Esophagus squamous epithelium (tissue), 5 donors: ENCODE measurements around the gene MVB12A. TPM values are rescaled to one million over a fixed set of nuclear protein-coding genes. Genes with fewer than 3 reads are reported as not detected.

Source experiments
- DNase-seq: peaks from one replicate; lab custom pipeline; 2025; lab: John Stamatoyannopoulos, UW
- H3K27ac ChIP-seq, 4 donors: fragments of 200-600 bp; sonication (generic); one replicate each; pipeline ENCODE4 v1.5.1; 2016 to 2019; ENCODE audit warnings: mild to moderate bottlenecking in 1 of 4
- H3K27me3 ChIP-seq, 4 donors: fragments of 200-600 bp; sonication (generic); 1 replicate in 3 of 4; 2 replicates in 1 of 4; pipeline versions ENCODE4 v1.5.1 to v1.6.0; 2017 to 2021; ENCODE audit warnings: antibody characterized with exemption in 1 of 4
- H3K36me3 ChIP-seq, 3 donors: fragments of 200-600 bp; sonication (generic); one replicate each; pipeline ENCODE4 v1.5.1; 2016 to 2019
- H3K4me1 ChIP-seq, 3 donors: fragments of 200-600 bp; sonication (generic); one replicate each; pipeline ENCODE4 v1.5.1; 2017 to 2019
- H3K4me3 ChIP-seq, 4 donors: fragments of 200-600 bp; sonication (generic); 1 replicate in 3 of 4; 2 replicates in 1 of 4; pipeline ENCODE4 v1.5.1; 2016 to 2019; ENCODE audit warnings: mild to moderate bottlenecking in 2 of 4, moderate library complexity in 1 of 4
- H3K9me3 ChIP-seq, 3 donors: fragments of 200-600 bp; sonication (generic); one replicate each; pipeline ENCODE4 v1.5.1; 2016 to 2019
- POLR2A ChIP-seq, 4 donors: fragments of 450-650 bp; IDR thresholded peaks; one replicate each; pipeline ENCODE4 v1.6.1; 2017; ENCODE audit warnings: antibody characterized with exemption in 4 of 4, mild to moderate bottlenecking in 4 of 4, moderate library complexity in 3 of 4
- WGBS, 2 donors: methylation state at CpG; one replicate each; pipeline ENCODE4 v1.1.5; 2018; 5-methylcytosine and 5-hydroxymethylcytosine counted together
- intact Hi-C: fragments of 100-400 bp; cut with DNase I; formaldehyde crosslinking; loops from one replicate; pipeline ENCODE4 v1.15.0; 2022
- total RNA-seq, 4 donors: library from RNA; depleted of rRNA; stranded (reverse); fragments of >200 nt; gene quantifications; one replicate each; pipeline ENCODE4 v1.1.0, GENCODE V29; 2016
- TF ChIP-seq, protein P1 (sequence below), 6 experiments: fragments of 450-650 bp in 4 of 6; fragments of 200-600 bp in 2 of 6; sonication (generic) in 2 of 6; IDR thresholded peaks; one replicate each; pipeline ENCODE4 v1.5.1; 2016 to 2019; ENCODE audit warnings: antibody characterized with exemption in 6 of 6, mild to moderate bottlenecking in 4 of 6, moderate library complexity in 4 of 6
- donor health status: DM: yes; HTN: yes; CAD: no.

MVB12A gene
- total RNA-seq, 4 donors from 2014 or later: 54.0 to 96.3 (median 61.7) TPM

- 11% methylated on average over 10 to 18 of the region's 19 CpGs for WGBS, 2 donors
- DNase-seq: no peak
- no peaks in the 10 kb centered on the region for H3K27me3 ChIP-seq
- intact Hi-C loops: loop anchor here (10.0 kb wide), 1 partner anchor 74 kb away; the partner anchor contains the start of gene CCDC194
- H3K9me3 ChIP-seq: no peaks in the 10 kb centered on the region
- H3K36me3 ChIP-seq: no peaks in the 10 kb centered on the region
- peak overlapping the region; percentile 64 to 95 (median 84) for H3K4me3 ChIP-seq
- TF ChIP-seq, protein P1, sequence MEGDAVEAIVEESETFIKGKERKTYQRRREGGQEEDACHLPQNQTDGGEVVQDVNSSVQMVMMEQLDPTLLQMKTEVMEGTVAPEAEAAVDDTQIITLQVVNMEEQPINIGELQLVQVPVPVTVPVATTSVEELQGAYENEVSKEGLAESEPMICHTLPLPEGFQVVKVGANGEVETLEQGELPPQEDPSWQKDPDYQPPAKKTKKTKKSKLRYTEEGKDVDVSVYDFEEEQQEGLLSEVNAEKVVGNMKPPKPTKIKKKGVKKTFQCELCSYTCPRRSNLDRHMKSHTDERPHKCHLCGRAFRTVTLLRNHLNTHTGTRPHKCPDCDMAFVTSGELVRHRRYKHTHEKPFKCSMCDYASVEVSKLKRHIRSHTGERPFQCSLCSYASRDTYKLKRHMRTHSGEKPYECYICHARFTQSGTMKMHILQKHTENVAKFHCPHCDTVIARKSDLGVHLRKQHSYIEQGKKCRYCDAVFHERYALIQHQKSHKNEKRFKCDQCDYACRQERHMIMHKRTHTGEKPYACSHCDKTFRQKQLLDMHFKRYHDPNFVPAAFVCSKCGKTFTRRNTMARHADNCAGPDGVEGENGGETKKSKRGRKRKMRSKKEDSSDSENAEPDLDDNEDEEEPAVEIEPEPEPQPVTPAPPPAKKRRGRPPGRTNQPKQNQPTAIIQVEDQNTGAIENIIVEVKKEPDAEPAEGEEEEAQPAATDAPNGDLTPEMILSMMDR (IDR thresholded peaks at IDR 0.05): no peak
- TF ChIP-seq POLR2A (IDR thresholded peaks at IDR 0.05): no peak
- peaks cover 10 to 67% (median 26%) of the 10 kb centered on the region in 3 donors for H3K4me1 ChIP-seq
- H3K27ac ChIP-seq: peak overlapping the region; percentile 86 to 95 (median 90)
Observed at GRCh38 chr19:17469092-17469480, 49.2 kb downstream of the MVB12A start.

DNA sequence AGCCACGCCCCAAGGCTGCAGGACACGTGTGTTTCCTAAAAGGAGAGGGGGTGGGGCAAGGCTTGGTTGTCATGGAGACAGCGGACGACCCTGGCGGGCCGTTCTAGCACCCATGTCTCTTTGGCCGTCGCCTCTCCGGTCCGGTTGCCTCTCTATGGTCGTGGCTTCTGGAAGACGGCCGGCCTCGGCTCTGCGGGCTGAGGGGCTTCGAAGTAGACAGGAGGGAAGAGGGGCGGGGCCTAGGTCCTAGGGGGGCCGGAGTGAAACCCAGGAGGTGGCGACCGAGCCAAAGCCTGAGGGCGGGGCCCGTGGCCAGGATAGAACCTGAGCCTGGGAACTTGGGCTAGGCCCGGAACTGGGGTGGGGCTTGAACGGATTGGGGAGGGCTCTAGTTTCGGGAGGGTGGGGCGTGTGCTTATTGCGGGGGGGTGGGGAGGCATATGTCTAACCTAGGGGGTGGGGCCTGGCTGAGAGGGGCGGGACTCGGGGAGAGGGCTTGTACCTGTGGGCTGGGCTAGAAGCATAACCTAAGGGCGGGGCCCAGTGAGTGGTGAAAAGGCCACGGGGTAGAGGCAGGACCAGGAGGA is 49.7 kb downstream of the MVB12A start:
- H3K36me3 ChIP-seq: no peaks in the 10 kb centered on the region
- intact Hi-C loops: loop anchor here (10.0 kb wide), 1 partner anchor 75 kb away; the partner anchor contains the start of gene CCDC194
- TF ChIP-seq, protein P1 (IDR thresholded peaks at IDR 0.05): no peak
- no peak for TF ChIP-seq POLR2A (IDR thresholded peaks at IDR 0.05)
- H3K4me3 ChIP-seq: peak overlapping the region; percentile 64 to 95 (median 84)
- H3K27me3 ChIP-seq: no peaks in the 10 kb centered on the region
- peak overlapping the region; percentile 86 to 95 (median 90) for H3K27ac ChIP-seq
- no peaks in the 10 kb centered on the region for H3K9me3 ChIP-seq
- DNase-seq: peak; percentile 96
- WGBS, 2 donors: 1 to 3% methylated on average over 6 to 14 of the region's 31 CpGs
- H3K4me1 ChIP-seq: peaks cover 10 to 67% (median 26%) of the 10 kb centered on the region in 3 donors

DNA sequence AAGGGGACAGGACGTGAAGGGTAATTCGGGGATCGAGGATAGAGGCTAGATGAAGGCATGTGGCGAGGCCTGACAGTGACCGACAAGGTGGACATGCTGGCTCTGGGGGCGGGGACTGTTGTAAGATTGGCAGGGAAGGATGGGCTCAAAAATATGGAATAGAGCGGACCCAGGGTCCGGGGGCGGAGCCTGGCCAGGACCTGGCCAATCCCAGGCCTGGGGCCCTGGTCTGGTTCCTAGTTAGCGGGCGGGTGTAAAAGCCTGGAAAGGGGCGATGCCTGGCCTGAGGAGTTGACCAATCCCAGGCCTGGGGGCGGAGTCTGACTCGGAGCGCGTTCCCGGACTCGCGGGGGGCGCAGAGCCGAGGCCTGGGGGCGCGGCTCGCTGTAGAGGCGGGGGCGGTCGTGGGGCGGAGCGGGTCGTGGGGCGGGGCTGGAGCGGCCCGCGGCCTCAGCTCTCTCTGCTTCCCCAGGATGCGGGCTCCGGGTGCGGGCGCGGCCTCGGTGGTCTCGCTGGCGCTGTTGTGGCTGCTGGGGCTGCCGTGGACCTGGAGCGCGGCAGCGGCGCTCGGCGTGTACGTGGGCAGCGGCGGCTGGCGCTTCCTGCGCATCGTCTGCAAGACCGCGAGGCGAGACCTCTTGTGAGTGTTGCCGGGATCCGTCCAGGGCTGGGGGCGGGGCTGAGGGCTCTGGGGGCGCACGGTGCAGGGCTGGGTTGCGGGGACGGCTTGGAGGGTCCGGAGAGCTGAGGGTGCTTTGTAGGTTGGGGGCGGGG is 50.4 kb downstream of the MVB12A start, which contains the start of gene SLC27A1:
Gene SLC27A1 (plus strand): TSS at position 457 of the 774 bp plus-strand sequence. CDS start 17 bp downstream, at position 474.
- WGBS, 2 donors: 0 to 1% methylated on average over 10 to 12 of the region's 67 CpGs
- Histone ChIP-seq H3K27ac (peak within 1 kb of the TSS; percentile 86 to 95 (median 90)), H3K36me3 (no peaks in the 10 kb centered on the region), H3K27me3 (no peaks in the 10 kb centered on the region), H3K9me3 (no peaks in the 10 kb centered on the region), H3K4me3 (peak within 1 kb of the TSS; percentile 64 to 95 (median 84)), H3K4me1 (peaks cover 10 to 74% (median 30%) of the 10 kb centered on the region in 3 donors)
- TF ChIP-seq POLR2A (IDR thresholded peaks at IDR 0.05): peak in 2 of 4 donors; percentile 31 to 62
- TF ChIP-seq, protein P1 (IDR thresholded peaks at IDR 0.05): no peak
- DNase-seq: peak; percentile 96
- intact Hi-C loops: no loop called here

DNA sequence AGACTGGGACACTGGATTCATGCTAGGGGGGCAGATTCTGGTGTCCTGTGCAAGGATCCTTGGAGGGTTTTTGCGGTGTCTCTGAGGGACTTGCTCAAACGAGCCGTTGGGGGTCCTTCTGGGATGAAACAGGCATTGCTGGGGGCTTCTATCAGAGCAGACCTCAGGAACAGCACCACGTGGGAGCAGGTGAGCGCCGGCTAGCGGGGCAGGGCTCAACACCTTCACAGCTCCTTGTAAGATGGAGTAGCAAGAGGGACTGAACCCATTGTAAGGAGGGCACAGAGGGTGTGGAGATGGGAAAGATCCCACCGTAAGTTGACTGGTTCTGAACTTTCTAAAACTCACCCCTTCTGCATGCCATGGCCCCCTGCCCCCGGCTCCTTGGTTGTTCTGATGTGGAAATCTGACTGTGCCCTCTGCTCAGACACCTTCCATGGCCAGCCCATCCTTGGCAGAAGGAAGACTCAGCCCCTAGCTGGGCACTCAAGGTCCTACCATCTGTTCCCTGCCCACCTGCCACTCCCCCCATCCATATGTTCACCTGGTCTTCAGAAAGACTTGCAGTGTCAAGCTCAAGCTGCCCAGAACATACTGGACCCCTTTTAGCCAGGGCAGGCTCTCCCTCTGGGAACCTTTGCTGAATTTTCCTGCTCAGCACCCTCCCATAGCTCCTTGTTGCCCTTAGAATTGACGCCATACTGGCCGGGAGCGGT is 51.7 kb downstream of the MVB12A start:
- intact Hi-C loops: no loop called here
- TF ChIP-seq, protein P1 (IDR thresholded peaks at IDR 0.05): no peak
- TF ChIP-seq POLR2A (IDR thresholded peaks at IDR 0.05): no peak
- DNase-seq: no peak
- Histone ChIP-seq H3K36me3 (no peaks in the 10 kb centered on the region), H3K4me1 (peaks cover 10 to 73% (median 38%) of the 10 kb centered on the region in 3 donors), H3K27me3 (no peaks in the 10 kb centered on the region), H3K9me3 (no peaks in the 10 kb centered on the region), H3K27ac (peak overlapping the region in 2 of 4 donors; percentile 89 to 95), H3K4me3 (peak overlapping the region; percentile 64 to 95 (median 84))
- WGBS, 2 donors: 38 to 57% methylated on average over 2 to 6 of the region's 12 CpGs
